ENCODE results near the gene ARMC2.

ARMC2 gene

DNA sequence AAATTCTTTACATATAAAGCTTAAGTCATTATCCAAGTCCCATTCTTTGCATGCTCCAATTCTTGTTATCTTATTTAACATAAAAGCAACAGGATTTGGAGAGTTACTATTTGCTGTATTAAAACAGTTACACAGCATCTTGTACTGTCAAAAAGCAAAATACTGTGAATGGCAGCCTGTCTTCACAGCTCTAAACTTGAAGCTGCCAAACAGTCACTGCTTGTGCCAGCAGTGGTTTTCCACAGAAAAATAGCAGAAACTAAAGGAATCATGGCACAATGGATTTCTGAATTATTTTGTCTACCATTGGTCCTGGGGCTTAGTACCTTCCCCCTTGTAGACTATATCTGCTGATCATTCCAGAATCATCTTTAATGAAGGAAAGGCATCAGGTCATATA is 138.9 kb downstream of the ARMC2 start:
- Histone ChIP-seq H3K4me2 (ENCODE audit: low read depth, low read length, poor library complexity, severe bottlenecking) (no peak overlapping the region), H3K9ac (ENCODE audit: low read length) (no peak overlapping the region), H3K79me2 (ENCODE audit: insufficient read depth, low read length) (no peaks in the 10 kb centered on the region), H3F3A (ENCODE audit: insufficient read depth) (no peaks in the 10 kb centered on the region), H2AFZ (ENCODE audit: low read depth, low read length, severe bottlenecking) (no peak overlapping the region), H3K9me2 (replicated peaks; ENCODE audit: insufficient read depth, low read length) (no peaks in the 10 kb centered on the region), H3K36me3 (ENCODE audit: low read length) (no peaks in the 10 kb centered on the region), H4K20me1 (ENCODE audit: low read depth, low read length) (no peaks in the 10 kb centered on the region), H3K27me3 (ENCODE audit: low read length) (no peaks in the 10 kb centered on the region), H3K9me3 (ENCODE audit: insufficient read depth, low read length) (no peaks in the 10 kb centered on the region), H3K4me3 (ENCODE audit: insufficient read depth, low read length, poor library complexity, severe bottlenecking) (no peak overlapping the region), H3K27ac (ENCODE audit: low read depth, low read length) (no peak overlapping the region)
- TF ChIP-seq EZH2phosphoT487 (conservative IDR thresholded peaks at IDR 0.05; ENCODE audit: low read length) = no peak
- TF ChIP-seq, protein P1, sequence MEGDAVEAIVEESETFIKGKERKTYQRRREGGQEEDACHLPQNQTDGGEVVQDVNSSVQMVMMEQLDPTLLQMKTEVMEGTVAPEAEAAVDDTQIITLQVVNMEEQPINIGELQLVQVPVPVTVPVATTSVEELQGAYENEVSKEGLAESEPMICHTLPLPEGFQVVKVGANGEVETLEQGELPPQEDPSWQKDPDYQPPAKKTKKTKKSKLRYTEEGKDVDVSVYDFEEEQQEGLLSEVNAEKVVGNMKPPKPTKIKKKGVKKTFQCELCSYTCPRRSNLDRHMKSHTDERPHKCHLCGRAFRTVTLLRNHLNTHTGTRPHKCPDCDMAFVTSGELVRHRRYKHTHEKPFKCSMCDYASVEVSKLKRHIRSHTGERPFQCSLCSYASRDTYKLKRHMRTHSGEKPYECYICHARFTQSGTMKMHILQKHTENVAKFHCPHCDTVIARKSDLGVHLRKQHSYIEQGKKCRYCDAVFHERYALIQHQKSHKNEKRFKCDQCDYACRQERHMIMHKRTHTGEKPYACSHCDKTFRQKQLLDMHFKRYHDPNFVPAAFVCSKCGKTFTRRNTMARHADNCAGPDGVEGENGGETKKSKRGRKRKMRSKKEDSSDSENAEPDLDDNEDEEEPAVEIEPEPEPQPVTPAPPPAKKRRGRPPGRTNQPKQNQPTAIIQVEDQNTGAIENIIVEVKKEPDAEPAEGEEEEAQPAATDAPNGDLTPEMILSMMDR (IDR thresholded peaks at IDR 0.05; ENCODE audit: insufficient read depth, low read length, poor library complexity, severe bottlenecking) = no peak

DNA sequence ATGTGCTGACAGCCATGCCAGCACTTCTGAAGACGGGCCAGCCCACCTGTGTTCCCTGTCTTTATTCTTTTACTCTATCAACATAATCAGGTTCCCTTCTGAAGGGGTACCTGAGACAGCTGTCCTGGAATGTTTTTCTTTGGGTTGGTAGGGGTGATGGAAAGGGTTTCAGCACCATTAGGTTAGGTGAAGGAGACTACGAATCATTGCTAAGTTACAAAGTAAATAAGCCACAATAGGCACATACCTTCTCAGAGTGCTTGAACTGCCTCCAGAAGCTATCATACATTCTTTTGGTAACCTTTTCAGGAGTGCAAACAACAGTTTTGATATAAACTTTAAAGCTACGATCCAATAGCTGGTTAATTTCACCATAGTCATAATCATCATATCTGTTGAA is 140.1 kb downstream of the ARMC2 start:
- H3K36me3 ChIP-seq (ENCODE audit: low read length) = no peaks in the 10 kb centered on the region
- TF ChIP-seq, protein P1 (IDR thresholded peaks at IDR 0.05; ENCODE audit: insufficient read depth, low read length, poor library complexity, severe bottlenecking) = no peak
- no peak for TF ChIP-seq EZH2phosphoT487 (conservative IDR thresholded peaks at IDR 0.05; ENCODE audit: low read length)
- no peaks in the 10 kb centered on the region for H4K20me1 ChIP-seq (ENCODE audit: low read depth, low read length)
- H3F3A ChIP-seq (ENCODE audit: insufficient read depth) = no peaks in the 10 kb centered on the region
- H2AFZ ChIP-seq (ENCODE audit: low read depth, low read length, severe bottlenecking) = no peak overlapping the region
- H3K9me3 ChIP-seq (ENCODE audit: insufficient read depth, low read length) = no peaks in the 10 kb centered on the region
- H3K9ac ChIP-seq (ENCODE audit: low read length) = no peak overlapping the region
- H3K9me2 ChIP-seq (replicated peaks; ENCODE audit: insufficient read depth, low read length) = no peaks in the 10 kb centered on the region
- no peak overlapping the region for H3K4me3 ChIP-seq (ENCODE audit: insufficient read depth, low read length, poor library complexity, severe bottlenecking)
- H3K4me2 ChIP-seq (ENCODE audit: low read depth, low read length, poor library complexity, severe bottlenecking) = no peak overlapping the region
- no peaks in the 10 kb centered on the region for H3K27me3 ChIP-seq (ENCODE audit: low read length)
- H3K27ac ChIP-seq (ENCODE audit: low read depth, low read length) = no peak overlapping the region
- no peaks in the 10 kb centered on the region for H3K79me2 ChIP-seq (ENCODE audit: insufficient read depth, low read length)

GRCh38 chr6:108988765-108989164 is 140.5 kb downstream of the ARMC2 start:
- TF ChIP-seq, protein P1 (IDR thresholded peaks at IDR 0.05; ENCODE audit: insufficient read depth, low read length, poor library complexity, severe bottlenecking) = no peak
- TF ChIP-seq EZH2phosphoT487 (conservative IDR thresholded peaks at IDR 0.05; ENCODE audit: low read length) = no peak
- H3K79me2 ChIP-seq (ENCODE audit: insufficient read depth, low read length) = no peaks in the 10 kb centered on the region
- H3K9ac ChIP-seq (ENCODE audit: low read length) = no peak overlapping the region
- H3K9me2 ChIP-seq (replicated peaks; ENCODE audit: insufficient read depth, low read length) = no peaks in the 10 kb centered on the region
- H2AFZ ChIP-seq (ENCODE audit: low read depth, low read length, severe bottlenecking) = no peak overlapping the region
- no peak overlapping the region for H3K4me2 ChIP-seq (ENCODE audit: low read depth, low read length, poor library complexity, severe bottlenecking)
- no peaks in the 10 kb centered on the region for H3F3A ChIP-seq (ENCODE audit: insufficient read depth)
- H4K20me1 ChIP-seq (ENCODE audit: low read depth, low read length) = no peaks in the 10 kb centered on the region
- no peaks in the 10 kb centered on the region for H3K36me3 ChIP-seq (ENCODE audit: low read length)
- H3K9me3 ChIP-seq (ENCODE audit: insufficient read depth, low read length) = no peaks in the 10 kb centered on the region
- no peak overlapping the region for H3K27ac ChIP-seq (ENCODE audit: low read depth, low read length)
- no peaks in the 10 kb centered on the region for H3K27me3 ChIP-seq (ENCODE audit: low read length)
- no peak overlapping the region for H3K4me3 ChIP-seq (ENCODE audit: insufficient read depth, low read length, poor library complexity, severe bottlenecking)
